HUES64 (cell line): Measurements from ENCODE around the gene AGER.
A peak's percentile ranks its signal among the peaks of the same experiment; 100 is the strongest.
"Not testable (repeated sequence)": the region's sequence is repeated elsewhere in the genome, so short reads cannot be mapped to it uniquely, and the experiment has no call there.

Source experiments
- H3K27ac ChIP-seq: 2 replicates; pipeline ENCODE4 v1.7.0; 2013; ENCODE audit warnings: low read depth, low read length, inconsistent platforms
- H3K27me3 ChIP-seq: 2 replicates; pipeline ENCODE4 v1.6.1; 2013; ENCODE audit warnings: mild to moderate bottlenecking, low read length; ENCODE audit not compliant: insufficient read depth
- H3K36me3 ChIP-seq: 2 replicates; pipeline ENCODE4 v1.6.1; 2013; ENCODE audit warnings: mild to moderate bottlenecking, low read length; ENCODE audit not compliant: insufficient read depth
- H3K4me1 ChIP-seq: 2 replicates; pipeline ENCODE4 v1.6.1; 2013; ENCODE audit warnings: mild to moderate bottlenecking, low read length, moderate library complexity; ENCODE audit not compliant: insufficient read depth
- H3K4me3 ChIP-seq: 2 replicates; pipeline ENCODE4 v1.5.1; 2013; ENCODE audit warnings: mild to moderate bottlenecking, low read length, moderate library complexity
- H3K9ac ChIP-seq: 2 replicates; pipeline ENCODE4 v1.6.1; 2013; ENCODE audit warnings: mild to moderate bottlenecking, low read depth, low read length
- H3K9me3 ChIP-seq: 2 replicates; pipeline ENCODE4 v1.6.1; 2013; ENCODE audit warnings: low read depth, low read length; ENCODE audit not compliant: insufficient read depth
- WGBS: fragments of 150-250, 120-280 bp; methylation state at CpG from one replicate; pipeline ENCODE4 v1.1.7; 2013; ENCODE audit warnings: missing lambda C conversion rate; 5-methylcytosine and 5-hydroxymethylcytosine counted together

Gene AGER

GRCh38 chr6:32190911-32191677, 7.0 kb upstream of the AGER start:
- Histone ChIP-seq H3K9me3 (no peaks in the 10 kb centered on the region), H3K4me3 (peak overlapping the region; percentile 77), H3K4me1 (peaks cover 32% of the 10 kb centered on the region), H3K27ac (peak overlapping the region; percentile 61), H3K9ac (no peak overlapping the region), H3K36me3 (peaks cover 21% of the 10 kb centered on the region), H3K27me3 (no peaks in the 10 kb centered on the region)
- WGBS: 90% methylated on average over 6 of the region's 8 CpGs

GRCh38 chr6:32190054-32190851, 6.2 kb upstream of the AGER start, which contains the start of gene PBX2:
Gene PBX2 (minus strand): TSS chr6:32190202. CDS start chr6:32189915, 287 bp downstream.
- no peaks in the 10 kb centered on the region for H3K9me3 ChIP-seq
- peaks cover 25% of the 10 kb centered on the region for H3K36me3 ChIP-seq
- peaks cover 32% of the 10 kb centered on the region for H3K4me1 ChIP-seq
- H3K27ac ChIP-seq: peak within 1 kb of the TSS; percentile 83
- peak within 1 kb of the TSS; percentile 77 for H3K4me3 ChIP-seq
- peak within 1 kb of the TSS; percentile 75 for H3K9ac ChIP-seq
- WGBS: 1% methylated on average over 20 of the region's 23 CpGs
- H3K27me3 ChIP-seq: no peaks in the 10 kb centered on the region

DNA sequence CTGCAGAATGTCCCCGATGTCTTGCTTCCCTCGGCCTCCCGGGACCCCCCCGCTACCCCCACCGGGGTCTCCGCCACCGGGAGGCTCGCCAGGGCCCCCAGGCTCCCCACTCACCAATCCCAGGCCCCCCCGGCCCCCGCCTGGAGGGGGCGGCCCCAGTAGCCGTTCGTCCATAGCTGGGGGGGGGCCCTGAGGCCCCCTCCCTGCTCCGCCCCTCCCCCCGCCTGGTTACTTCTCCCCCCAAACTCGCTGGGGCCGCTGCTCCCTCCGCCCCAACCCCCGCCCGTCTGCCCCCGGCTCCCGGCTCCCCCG, 5.6 kb upstream of the AGER start:
- peaks cover 27% of the 10 kb centered on the region for H3K4me1 ChIP-seq
- H3K27ac ChIP-seq: peak overlapping the region; percentile 68
- peak overlapping the region; percentile 75 for H3K9ac ChIP-seq
- H3K4me3 ChIP-seq: peak overlapping the region; percentile 77
- WGBS: 18% methylated on average over 13 of the region's 23 CpGs
- no peaks in the 10 kb centered on the region for H3K9me3 ChIP-seq
- peaks cover 25% of the 10 kb centered on the region for H3K36me3 ChIP-seq
- H3K27me3 ChIP-seq: no peaks in the 10 kb centered on the region

DNA sequence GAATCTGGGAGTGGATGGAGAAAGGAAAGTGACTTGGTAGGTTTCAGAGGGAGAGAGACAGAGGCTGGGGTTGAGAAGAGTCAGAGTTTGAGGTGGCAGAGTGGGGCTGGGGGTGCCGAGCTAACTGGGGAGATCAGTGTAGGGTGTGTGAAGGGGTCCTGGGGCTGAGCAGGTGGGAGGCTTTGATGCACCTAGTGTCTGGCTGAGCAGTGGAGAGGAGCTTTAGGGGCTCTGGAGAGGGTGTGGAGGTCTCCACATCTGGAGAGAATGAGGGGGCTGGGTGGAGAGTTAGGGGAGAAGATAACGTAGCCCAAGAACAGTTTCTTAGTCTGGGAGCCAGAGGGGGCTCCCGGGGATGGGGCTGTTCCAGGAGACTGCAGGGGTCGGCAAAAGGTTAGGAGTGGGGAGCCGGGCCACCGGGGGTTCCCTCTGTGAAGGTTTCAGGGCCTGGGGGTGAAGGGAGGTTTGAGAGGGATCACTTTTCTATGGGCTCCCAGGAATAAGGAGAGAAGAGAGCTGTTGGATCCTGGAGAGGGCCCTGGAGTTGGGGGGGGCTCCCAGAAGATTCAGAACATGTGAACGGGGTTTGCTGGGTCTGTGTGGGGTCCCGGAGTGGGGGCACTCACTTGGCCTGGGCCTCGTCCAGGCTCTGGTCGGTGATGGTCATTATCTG, 5.2 kb upstream of the AGER start:
- peaks cover 25% of the 10 kb centered on the region for H3K36me3 ChIP-seq
- H3K4me1 ChIP-seq: peaks cover 22% of the 10 kb centered on the region
- H3K9me3 ChIP-seq: no peaks in the 10 kb centered on the region
- peak overlapping the region; percentile 77 for H3K4me3 ChIP-seq
- H3K27me3 ChIP-seq: no peaks in the 10 kb centered on the region
- WGBS: 11% methylated on average over 10 of the region's 10 CpGs
- peak overlapping the region; percentile 68 for H3K27ac ChIP-seq
- H3K9ac ChIP-seq: peak overlapping the region; percentile 75

- Histone ChIP-seq H3K27me3 (no peaks in the 10 kb centered on the region), H3K9me3 (no peaks in the 10 kb centered on the region), H3K9ac (peak overlapping the region; percentile 75), H3K4me1 (peaks cover 21% of the 10 kb centered on the region), H3K4me3 (peak overlapping the region; percentile 77), H3K36me3 (peaks cover 26% of the 10 kb centered on the region), H3K27ac (peak overlapping the region; percentile 68)
- 46% methylated on average over 12 of the region's 13 CpGs for WGBS
Observed at GRCh38 chr6:32188381-32189068, 4.5 kb upstream of the AGER start.

DNA sequence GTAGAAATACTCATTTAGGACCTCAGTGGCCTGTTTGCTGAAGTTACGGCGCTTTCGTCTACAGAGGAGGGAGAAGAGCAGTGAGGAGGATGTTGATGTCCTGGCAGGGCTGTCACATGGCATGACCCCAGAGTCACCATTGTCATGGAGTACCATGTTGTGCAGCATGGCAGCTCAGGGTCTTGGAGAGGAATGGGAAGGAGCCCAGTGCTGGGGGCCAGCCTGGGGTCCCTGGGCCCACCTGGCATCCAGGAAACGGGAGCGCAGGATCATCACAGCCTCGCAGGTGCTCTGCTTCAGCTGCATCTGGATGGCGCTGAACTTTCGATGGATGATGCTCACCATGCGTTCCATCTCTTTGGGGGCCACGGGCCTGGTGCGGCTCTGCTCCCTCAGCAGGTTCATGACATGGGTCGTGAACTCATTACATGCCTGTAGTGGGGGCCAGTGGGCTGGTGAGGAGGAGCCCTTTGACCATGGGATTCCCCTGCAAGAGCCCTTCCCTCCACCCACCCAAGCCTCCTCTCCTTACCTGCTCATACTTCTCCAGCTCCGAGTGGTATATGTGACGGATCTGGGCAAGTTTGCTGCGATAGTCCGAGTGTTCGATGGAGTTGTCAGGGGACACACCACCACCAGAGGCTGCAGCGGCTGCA, 3.8 kb upstream of the AGER start:
- Histone ChIP-seq H3K4me1 (peaks cover 17% of the 10 kb centered on the region), H3K4me3 (peak overlapping the region; percentile 77), H3K36me3 (peaks cover 33% of the 10 kb centered on the region)
- WGBS: 88% methylated on average over 15 of the region's 18 CpGs
- H3K9ac ChIP-seq, H3K27me3 ChIP-seq, H3K27ac ChIP-seq, H3K9me3 ChIP-seq: not testable (repeated sequence)

- Histone ChIP-seq H3K27ac (no peak overlapping the region), H3K9ac (no peak overlapping the region), H3K4me1 (peaks cover 13% of the 10 kb centered on the region; the same call in 1 of the 2 replicates), H3K4me3 (no peak overlapping the region), H3K36me3 (peaks cover 40% of the 10 kb centered on the region), H3K27me3 (no peaks in the 10 kb centered on the region), H3K9me3 (no peaks in the 10 kb centered on the region)
- 95% methylated on average over 12 of the region's 12 CpGs for WGBS
Observed at GRCh38 chr6:32187009-32187709, 3.1 kb upstream of the AGER start.

DNA sequence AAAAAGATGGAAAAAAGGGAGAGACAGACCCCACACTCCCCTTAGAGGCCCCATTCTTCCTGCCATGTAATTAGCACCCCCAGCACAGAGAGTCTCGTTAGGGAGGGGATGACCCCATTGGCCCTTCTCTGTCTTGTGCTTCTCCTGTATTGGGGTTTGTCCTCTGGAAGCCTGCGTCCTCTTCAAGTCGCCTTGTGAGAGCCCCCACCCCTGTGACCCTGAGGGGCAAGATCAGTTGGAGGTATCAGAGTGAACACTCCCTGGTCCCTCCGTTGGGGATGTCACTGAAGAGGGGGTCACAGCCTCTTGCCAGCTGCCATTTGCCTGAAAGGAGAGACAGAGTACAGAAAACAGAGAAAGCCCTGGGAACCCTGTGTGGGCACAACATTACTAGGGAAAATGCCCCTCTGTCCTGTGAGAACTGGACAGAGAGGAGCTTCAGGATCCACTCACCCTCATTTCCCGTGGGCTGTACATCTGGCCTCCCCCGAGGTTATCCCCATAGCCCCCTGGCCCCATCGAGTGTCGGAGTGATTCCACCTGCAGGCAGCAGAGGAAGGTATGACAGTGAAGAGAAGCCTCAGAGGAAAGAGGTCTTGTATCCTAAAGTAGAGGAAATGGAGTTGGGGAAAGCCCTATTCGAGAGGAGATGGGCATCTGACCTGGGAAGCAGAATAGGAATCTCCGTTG, 2.2 kb upstream of the AGER start:
- not testable (repeated sequence) for H3K27ac ChIP-seq

DNA sequence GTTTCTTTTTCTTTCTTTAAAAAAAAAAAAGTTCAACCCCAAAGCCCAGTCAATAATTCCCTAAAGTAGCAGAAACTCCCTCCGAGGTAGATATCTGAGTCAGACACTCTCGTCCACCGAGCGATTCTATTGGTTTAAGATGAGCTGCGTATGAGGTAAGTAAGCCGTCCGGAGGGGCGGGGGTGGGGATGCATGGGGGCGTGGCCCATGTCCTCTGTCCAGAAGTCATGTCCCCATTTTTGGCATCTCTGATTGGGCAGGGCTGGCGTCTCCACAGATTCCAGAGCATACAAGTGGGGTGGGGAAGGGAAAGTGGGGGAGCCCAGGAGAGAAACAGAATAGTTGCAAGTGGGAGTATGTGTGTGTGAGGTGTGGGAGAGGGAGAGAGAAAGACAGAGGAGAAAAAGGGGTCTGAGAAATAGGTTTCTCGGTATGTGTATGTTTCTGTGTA, 1.7 kb upstream of the AGER start:
- 33% methylated on average over 11 of the region's 11 CpGs for WGBS
- H3K36me3 ChIP-seq: peaks cover 51% of the 10 kb centered on the region

More for the DNA sequence above, 2.2 kb upstream of the AGER start:
- not testable (repeated sequence) for H3K9me3 ChIP-seq, H3K4me3 ChIP-seq, H3K27me3 ChIP-seq, H3K9ac ChIP-seq, H3K4me1 ChIP-seq
- 93% methylated on average over 10 of the region's 10 CpGs for WGBS
- H3K36me3 ChIP-seq: peaks cover 45% of the 10 kb centered on the region

More for the DNA sequence above, 1.7 kb upstream of the AGER start:
- not testable (repeated sequence) for H3K9ac ChIP-seq, H3K4me3 ChIP-seq, H3K9me3 ChIP-seq, H3K27me3 ChIP-seq, H3K4me1 ChIP-seq, H3K27ac ChIP-seq
